HG02759 (cell line): ENCODE data around the gene AP1G2.
A peak's percentile ranks its signal among the peaks of the same experiment; 100 is the strongest.

Source experiments
- ATAC-seq: cut with Tn5 transposase; IDR thresholded peaks from one replicate; pipeline ENCODE4 v1.9.1; 2021; ENCODE audit warnings: mild to moderate bottlenecking, moderate library complexity; ENCODE audit not compliant: unreplicated experiment

The AP1G2 gene

GRCh38 chr14:23559010-23559925 is 8.3 kb downstream of the AP1G2 start:
- ATAC-seq: no peak

- no peak for ATAC-seq
Measured at GRCh38 chr14:23558346-23559009, 9.1 kb downstream of the AP1G2 start.

DNA sequence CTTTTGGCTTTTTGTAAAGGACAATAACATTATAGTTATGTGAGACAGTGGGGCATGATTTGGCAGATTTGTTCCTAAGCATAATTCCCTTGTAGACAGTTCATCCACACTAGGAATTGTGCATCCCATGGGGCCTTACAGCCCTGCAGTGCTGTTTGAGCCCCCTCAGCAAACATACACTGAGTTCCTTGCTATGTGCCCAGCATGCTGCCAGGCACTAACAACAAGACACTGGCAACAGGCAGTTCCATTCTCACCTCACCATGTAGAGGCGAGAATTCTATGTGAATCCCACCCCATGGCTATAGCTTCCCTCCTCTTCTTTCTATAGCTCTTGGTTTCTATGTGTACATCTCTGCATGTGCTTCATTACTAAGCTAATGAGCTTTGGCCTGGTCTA is 9.6 kb downstream of the AP1G2 start:
- no peak for ATAC-seq

DNA sequence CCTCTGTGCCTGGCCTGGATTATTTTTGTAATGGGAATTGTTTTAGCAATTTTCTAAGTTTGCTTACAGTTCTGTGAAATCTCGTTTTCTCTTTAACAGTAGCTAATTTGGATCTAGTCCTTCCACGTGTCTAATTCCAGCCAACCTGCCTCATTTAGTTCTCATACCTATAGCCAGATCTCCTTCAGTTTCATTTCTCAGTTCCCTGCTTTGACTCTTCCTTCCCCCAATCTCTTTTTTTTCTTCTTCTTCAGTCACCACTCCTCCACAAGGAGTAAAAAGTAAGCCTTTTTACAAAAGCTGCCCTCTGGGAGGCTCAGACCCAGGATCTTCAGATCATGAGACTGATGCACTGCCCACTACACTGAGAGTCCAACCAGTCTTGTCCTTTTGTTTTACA is 10.1 kb downstream of the AP1G2 start:
- ATAC-seq: no peak

DNA sequence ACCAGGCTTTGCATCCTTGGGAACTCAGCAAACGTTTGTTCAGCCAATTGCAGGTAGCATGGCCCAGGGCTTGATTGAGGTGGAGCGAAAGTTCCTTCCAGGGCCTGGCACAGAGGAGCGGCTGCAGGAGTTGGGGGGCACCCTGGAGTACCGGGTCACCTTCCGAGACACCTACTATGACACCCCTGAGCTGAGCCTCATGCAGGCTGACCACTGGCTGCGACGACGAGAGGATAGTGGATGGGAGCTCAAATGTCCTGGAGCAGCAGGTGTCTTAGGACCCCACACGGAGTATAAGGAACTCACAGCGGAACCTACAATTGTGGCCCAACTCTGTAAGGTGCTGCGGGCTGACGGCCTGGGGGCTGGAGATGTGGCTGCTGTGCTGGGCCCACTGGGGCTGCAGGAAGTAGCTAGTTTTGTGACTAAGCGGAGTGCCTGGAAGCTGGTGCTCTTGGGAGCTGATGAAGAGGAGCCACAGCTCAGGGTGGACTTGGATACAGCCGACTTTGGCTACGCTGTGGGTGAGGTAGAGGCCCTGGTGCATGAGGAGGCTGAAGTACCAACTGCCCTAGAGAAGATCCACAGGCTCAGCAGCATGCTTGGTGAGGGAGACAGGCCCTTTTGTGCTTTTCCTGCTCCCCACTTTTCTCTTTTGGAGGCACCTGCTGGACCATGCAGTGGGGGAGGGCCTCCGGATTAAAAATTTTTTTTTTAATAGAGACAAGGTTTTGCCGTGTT is 10.7 kb downstream of the AP1G2 start:
- no peak for ATAC-seq

- ATAC-seq: peak; percentile 83
Measured at GRCh38 chr14:23555882-23556699, 11.5 kb downstream of the AP1G2 start, which contains the start of gene THTPA. Gene THTPA, plus strand, starts transcription at chr14:23556271. Its CDS starts 487 bp downstream, at chr14:23556758.

GRCh38 chr14:23555533-23555881 is 12.1 kb downstream of the AP1G2 start:
- peak; percentile 13 for ATAC-seq

GRCh38 chr14:23551266-23552028 is 16.1 kb downstream of the AP1G2 start, which contains the start of gene ZFHX2:
Gene ZFHX2, minus strand, starts transcription at chr14:23551765. Its CDS starts 16,440 bp downstream, at chr14:23535325.
- ATAC-seq: peak; percentile 58

DNA sequence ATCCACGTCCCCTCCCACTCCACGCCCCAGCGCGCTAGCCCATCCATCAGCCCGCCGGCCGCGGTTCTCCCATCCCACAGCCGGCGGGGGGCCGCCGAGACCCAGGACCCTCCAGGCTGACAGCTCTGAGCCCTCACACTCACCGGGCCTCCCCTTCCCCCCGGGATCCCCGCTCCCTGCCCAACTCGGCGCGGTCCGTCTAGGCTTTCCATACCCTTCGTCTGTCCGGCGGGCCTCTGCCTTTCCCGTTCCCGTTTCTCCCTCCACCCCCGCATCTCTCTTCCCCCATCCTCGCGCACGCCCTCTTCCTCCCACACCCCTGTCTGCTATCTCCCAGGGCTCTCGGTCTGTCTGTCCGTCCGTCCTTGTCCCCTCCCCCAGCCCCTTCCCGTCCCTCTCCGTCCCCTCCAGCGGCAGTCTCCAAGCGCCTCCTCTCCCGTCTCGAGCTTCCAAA is 16.8 kb downstream of the AP1G2 start:
- no peak for ATAC-seq

DNA sequence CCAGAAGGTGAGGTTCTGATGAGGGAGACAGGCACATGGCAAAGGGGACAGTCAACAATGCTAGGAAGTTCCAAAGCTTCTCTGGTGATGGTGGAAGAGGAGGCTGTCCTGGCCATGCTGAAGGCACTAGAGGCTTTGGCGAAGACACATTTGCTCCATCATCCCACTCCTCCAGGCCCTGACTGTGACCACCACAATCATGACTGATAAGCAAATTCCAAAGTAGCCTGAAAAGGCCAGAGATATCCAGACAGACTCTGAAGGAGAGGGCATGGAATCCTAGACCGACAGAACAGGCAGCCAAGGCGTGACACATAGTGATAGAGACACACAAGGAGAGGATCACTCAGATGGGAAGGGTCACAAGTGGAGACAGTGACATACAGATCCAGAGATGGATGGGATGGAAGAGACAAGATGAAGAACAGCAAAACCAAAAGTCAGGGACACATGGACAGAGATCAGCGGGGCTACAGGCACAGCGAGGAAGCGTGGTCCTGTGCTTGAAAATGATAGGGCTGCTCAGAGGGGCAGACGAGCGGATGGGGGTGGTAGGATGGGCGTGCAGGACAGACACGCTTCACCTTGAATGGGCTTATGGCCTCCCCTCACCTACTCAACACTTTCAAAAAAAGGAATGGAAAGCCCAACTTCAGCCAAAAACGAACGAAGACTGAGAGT is 17.3 kb downstream of the AP1G2 start:
- no peak for ATAC-seq

- no peak for ATAC-seq
Measured at GRCh38 chr14:23548351-23549318, 19.0 kb downstream of the AP1G2 start.

GRCh38 chr14:23547924-23548323 is 19.7 kb downstream of the AP1G2 start:
- ATAC-seq: no peak

GRCh38 chr14:23546450-23547035 is 21.0 kb downstream of the AP1G2 start:
- ATAC-seq: no peak

DNA sequence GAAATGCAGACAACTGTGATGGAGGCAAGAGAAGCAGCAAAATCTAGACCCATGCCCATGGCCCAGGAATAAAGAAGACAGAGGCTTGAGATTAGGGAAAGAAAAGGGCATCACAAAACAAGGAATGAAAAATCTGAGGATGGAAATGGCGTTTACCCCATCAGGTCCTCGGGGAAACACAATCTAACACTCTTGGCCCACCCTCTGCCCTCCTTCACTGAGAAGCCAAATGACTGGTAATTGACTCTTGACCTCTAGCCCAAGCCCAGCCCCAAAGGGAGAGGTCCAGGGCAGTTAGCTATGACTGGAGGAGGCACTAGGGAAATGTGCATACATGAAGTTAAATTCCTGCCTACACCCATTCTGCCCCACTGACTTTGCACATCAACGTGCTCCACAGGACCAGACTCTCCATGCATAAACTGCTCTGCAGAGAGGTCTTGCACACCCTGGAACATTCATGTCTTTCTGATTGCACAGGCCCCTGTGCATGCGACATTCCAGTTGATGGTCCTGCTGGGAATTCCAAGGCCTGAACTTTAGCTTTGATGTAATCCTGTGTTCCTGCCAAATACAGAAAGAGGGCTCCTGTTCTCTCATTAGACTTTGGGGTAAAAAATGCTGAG is 21.7 kb downstream of the AP1G2 start:
- no peak for ATAC-seq

- ATAC-seq: no peak
Measured at GRCh38 chr14:23544511-23545447, 22.8 kb downstream of the AP1G2 start.

- ATAC-seq: no peak
Measured at GRCh38 chr14:23543403-23543802, 24.2 kb downstream of the AP1G2 start.
